IPS-11a (cell line): Measurements from ENCODE around the gene MAP3K19.
"Not testable (repeated sequence)": the region's sequence is repeated elsewhere in the genome, so short reads cannot be mapped to it uniquely, and the experiment has no call there.

Source experiments
- H3K4me3 ChIP-seq: one replicate; pipeline ENCODE4 v1.5.1; 2013; ENCODE audit warnings: low read depth, low read length, control low read depth

MAP3K19 gene

GRCh38 chr2:135052997-135053474 is 5.8 kb upstream of the MAP3K19 start:
- peak overlapping the region; percentile 97 for H3K4me3 ChIP-seq

- H3K4me3 ChIP-seq: peak within 1 kb of the TSS; percentile 97
Measured at GRCh38 chr2:135052042-135052876, 5.0 kb upstream of the MAP3K19 start, which contains the start of gene RAB3GAP1. Gene RAB3GAP1 (plus strand): TSS chr2:135052292. CDS start chr2:135052308, 16 bp downstream.

- no peak overlapping the region for H3K4me3 ChIP-seq
Measured at GRCh38 chr2:135050684-135051083, 3.4 kb upstream of the MAP3K19 start.

GRCh38 chr2:135050132-135050531 is 2.9 kb upstream of the MAP3K19 start:
- H3K4me3 ChIP-seq: no peak overlapping the region

GRCh38 chr2:135048122-135048521 is 875 bp upstream of the MAP3K19 start:
- H3K4me3 ChIP-seq: no peak overlapping the region

GRCh38 chr2:135043345-135043744 is 3.9 kb downstream of the MAP3K19 start:
- H3K4me3 ChIP-seq: no peak overlapping the region

GRCh38 chr2:135037831-135038230 is 9.4 kb downstream of the MAP3K19 start:
- H3K4me3 ChIP-seq: no peak overlapping the region

- not testable (repeated sequence) for H3K4me3 ChIP-seq
Measured at GRCh38 chr2:135033216-135033615, 14.0 kb downstream of the MAP3K19 start.

GRCh38 chr2:135030826-135031225 is 16.4 kb downstream of the MAP3K19 start:
- no peak overlapping the region for H3K4me3 ChIP-seq

- no peak overlapping the region for H3K4me3 ChIP-seq
Measured at GRCh38 chr2:135029481-135030134, 17.6 kb downstream of the MAP3K19 start.

DNA sequence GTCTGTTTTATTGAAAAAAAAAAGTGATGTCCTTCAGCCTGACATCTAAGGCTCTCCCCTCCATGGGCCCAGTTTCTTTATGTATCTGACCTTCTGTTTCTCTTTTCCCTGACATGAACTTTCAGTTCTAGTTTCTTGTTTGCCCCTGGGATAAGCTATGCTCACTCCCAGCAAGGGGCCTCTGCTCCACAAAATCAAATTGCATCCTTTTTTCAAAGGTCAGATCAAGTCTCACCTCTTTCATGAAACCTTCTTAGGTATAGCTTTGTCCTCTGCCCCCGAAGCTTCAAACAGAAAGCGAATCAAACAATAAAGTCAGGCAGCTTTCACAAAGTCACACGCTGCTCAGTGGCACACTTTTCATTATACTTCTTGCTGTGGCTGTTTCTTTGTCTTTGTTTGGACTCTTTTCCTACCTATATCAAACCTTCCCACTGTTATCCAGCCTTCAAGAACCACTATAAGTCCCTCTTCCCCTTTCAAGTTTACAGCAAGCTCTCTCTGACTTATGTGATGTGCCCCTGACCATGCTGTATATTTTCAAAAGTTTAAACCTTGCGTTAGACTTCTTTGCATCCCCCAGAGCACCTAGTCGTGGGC is 23.3 kb downstream of the MAP3K19 start:
- no peak overlapping the region for H3K4me3 ChIP-seq

DNA sequence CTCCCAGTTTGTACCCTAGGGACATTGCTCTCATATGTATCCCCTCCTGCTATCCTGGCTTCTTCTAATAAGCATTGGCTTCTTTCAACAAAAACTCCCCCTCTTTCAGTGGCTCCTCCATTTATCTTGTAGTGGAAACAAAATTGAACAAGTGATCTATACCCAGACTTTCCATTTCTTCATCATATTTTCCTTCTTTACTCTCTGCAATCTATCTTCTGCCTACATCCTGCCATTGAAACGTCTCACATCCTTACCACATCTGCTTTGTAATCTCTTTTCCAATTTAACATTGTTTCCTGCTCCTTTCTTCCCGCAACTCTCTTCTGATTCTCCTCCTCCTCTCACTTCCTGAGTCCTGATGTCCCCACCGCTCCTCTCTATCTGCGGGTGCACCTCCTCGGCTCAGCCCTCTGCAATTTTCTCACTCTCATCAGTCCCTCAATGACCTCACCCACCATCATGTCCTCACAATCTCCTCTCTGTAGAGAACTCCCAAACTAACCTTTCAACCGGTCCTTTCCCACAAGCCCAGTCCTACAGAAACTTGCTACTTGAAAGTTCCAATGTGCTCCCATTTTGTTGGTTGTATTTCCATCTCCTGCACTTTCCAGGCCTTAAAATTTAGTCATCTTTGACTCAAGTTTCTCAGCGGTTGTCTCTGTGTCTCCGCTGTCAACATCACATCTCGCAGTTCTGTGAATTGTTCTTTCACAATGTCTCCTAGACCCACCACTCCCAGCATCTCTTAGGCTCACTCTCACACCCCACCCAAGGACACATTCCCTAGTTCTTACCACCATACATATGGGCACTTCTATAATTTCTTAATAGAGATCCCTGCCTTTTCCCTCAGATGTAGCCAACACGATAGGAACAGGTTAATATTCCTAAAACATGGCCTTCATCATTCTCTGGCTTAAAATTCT is 24.0 kb downstream of the MAP3K19 start:
- no peak overlapping the region for H3K4me3 ChIP-seq

DNA sequence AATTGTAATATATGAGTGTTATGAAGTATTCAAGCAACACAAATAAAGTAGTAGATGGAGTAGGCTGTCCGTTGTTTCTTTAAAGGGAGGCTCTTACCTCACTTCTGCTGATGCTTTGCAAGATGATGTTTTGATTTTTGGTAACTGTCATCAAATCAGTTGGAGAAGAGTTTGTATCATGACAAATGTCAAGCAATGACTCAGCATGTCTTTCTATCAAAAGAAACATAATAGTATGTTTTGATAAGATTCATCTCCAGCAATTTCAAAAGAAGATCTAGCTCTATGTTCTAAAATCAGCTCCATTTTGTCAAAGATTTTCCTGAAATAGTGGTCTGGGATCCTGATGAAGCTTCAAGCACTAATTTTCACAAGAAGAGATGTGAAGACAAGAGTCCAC is 25.6 kb downstream of the MAP3K19 start:
- H3K4me3 ChIP-seq: no peak overlapping the region

DNA sequence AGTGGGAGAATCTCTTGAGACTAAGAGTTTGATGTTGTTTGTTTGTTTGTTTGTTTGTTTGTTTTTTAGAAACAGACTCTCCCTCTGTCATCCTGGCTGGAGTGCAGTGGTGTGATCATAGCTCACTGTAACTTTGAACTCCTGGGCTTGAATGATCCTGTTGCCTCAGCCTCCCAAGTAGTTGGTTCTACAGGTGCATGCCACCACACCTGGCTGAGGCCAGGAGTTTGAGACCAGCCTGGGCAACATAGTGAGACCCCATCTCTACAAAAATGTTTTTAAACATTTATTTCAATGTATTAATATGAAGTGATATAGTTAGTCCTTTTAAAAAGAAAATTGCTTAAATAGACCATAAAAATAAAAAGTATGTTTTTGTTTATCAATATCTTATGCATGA is 35.6 kb downstream of the MAP3K19 start:
- no peak overlapping the region for H3K4me3 ChIP-seq

- H3K4me3 ChIP-seq: no peak overlapping the region
Measured at GRCh38 chr2:135010200-135010942, 36.9 kb downstream of the MAP3K19 start.

DNA sequence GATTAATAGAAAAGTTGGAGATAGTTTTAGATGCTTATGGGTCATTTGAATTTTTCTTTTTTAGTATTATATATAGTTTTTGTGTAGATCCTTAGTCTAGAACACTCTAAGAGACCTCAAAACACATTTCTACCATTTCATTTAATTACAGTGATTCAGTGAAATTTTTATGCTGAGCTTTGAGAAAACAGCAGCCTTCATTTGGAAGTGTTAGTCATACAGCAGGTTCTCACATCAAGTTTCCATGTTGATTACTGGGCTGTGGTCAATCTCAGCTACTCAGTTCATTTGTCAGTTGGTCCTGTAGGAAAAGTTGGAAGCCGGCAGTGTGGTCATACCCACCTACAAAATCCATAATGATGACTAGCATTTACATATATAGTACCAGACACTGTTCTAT is 37.9 kb downstream of the MAP3K19 start:
- H3K4me3 ChIP-seq: no peak overlapping the region

GRCh38 chr2:135005753-135006152 is 41.5 kb downstream of the MAP3K19 start:
- no peak overlapping the region for H3K4me3 ChIP-seq

- H3K4me3 ChIP-seq: no peak overlapping the region
Measured at GRCh38 chr2:135004005-135004746, 43.1 kb downstream of the MAP3K19 start.

GRCh38 chr2:135002836-135003235 is 44.4 kb downstream of the MAP3K19 start:
- H3K4me3 ChIP-seq: no peak overlapping the region
